ENCODE data around the gene FREM2.

The FREM2 gene

GRCh38 chr13:38767506-38768265 lies 80.8 kb downstream of the FREM2 start:
- DNase-seq: peak; percentile 22

GRCh38 chr13:38769526-38769925 lies 82.6 kb downstream of the FREM2 start:
- no peak for DNase-seq

- DNase-seq: no peak
Measured at GRCh38 chr13:38775085-38775484, 88.2 kb downstream of the FREM2 start.

- DNase-seq: no peak
Measured at GRCh38 chr13:38777347-38778119, 90.7 kb downstream of the FREM2 start.

- DNase-seq: no peak
Measured at GRCh38 chr13:38781539-38781938, 94.7 kb downstream of the FREM2 start.

GRCh38 chr13:38784036-38784880 lies 97.4 kb downstream of the FREM2 start:
- DNase-seq: no peak

- DNase-seq: no peak
Measured at GRCh38 chr13:38785042-38785441, 98.2 kb downstream of the FREM2 start.

GRCh38 chr13:38785490-38785889 lies 98.6 kb downstream of the FREM2 start:
- DNase-seq: no peak

- DNase-seq: no peak
Measured at GRCh38 chr13:38787550-38787949, 100.7 kb downstream of the FREM2 start.

- no peak for DNase-seq
Measured at GRCh38 chr13:38796890-38797289, 110.0 kb downstream of the FREM2 start.

GRCh38 chr13:38803531-38803930 lies 116.7 kb downstream of the FREM2 start:
- DNase-seq: no peak

- no peak for DNase-seq
Measured at GRCh38 chr13:38804061-38804460, 117.2 kb downstream of the FREM2 start.

GRCh38 chr13:38804536-38804935 lies 117.7 kb downstream of the FREM2 start:
- DNase-seq: peak; percentile 18

- no peak for DNase-seq
Measured at GRCh38 chr13:38814331-38814730, 127.5 kb downstream of the FREM2 start.

- DNase-seq: peak; percentile 4
Measured at GRCh38 chr13:38819053-38819452, 132.2 kb downstream of the FREM2 start.

GRCh38 chr13:38819596-38819995 lies 132.7 kb downstream of the FREM2 start:
- no peak for DNase-seq

GRCh38 chr13:38821770-38822551 lies 135.1 kb downstream of the FREM2 start:
- no peak for DNase-seq

GRCh38 chr13:38824342-38824741 lies 137.5 kb downstream of the FREM2 start:
- DNase-seq: no peak

- DNase-seq: no peak
Measured at GRCh38 chr13:38826182-38826813, 139.4 kb downstream of the FREM2 start.

GRCh38 chr13:38830442-38831045 lies 143.7 kb downstream of the FREM2 start:
- no peak for DNase-seq

- DNase-seq: no peak
Measured at GRCh38 chr13:38844581-38844980, 157.7 kb downstream of the FREM2 start.

GRCh38 chr13:38848360-38848759 lies 161.5 kb downstream of the FREM2 start:
- no peak for DNase-seq

Data from fibroblast of upper back skin (primary cell).